Endodermal cell (in vitro differentiated cells): ENCODE data around the gene TADA1. TPM values are rescaled to one million over a fixed set of nuclear protein-coding genes. Genes with fewer than 3 reads are reported as not detected.

Source experiments
- DNase-seq: peaks from one replicate; pipeline ENCODE4 v3.0.0-alpha.2; 2017
- H3K27ac ChIP-seq: 2 replicates; pipeline ENCODE4 v1.5.1; 2013; ENCODE audit warnings: mild to moderate bottlenecking, low read depth, low read length, moderate library complexity
- H3K27me3 ChIP-seq: 2 replicates; pipeline ENCODE4 v1.6.1; 2013; ENCODE audit warnings: mild to moderate bottlenecking, low read length, moderate library complexity; ENCODE audit not compliant: insufficient read depth, control insufficient read depth, poor library complexity, severe bottlenecking
- H3K36me3 ChIP-seq: 2 replicates; pipeline ENCODE4 v1.7.0; 2013; ENCODE audit warnings: mild to moderate bottlenecking, low read length, moderate library complexity; ENCODE audit not compliant: control insufficient read depth, insufficient read depth
- H3K4me1 ChIP-seq: one replicate; pipeline ENCODE4 v1.7.0; 2013; ENCODE audit warnings: low read length; ENCODE audit not compliant: control insufficient read depth, insufficient read depth
- H3K4me3 ChIP-seq: 2 replicates; pipeline ENCODE4 v1.5.1; 2013; ENCODE audit warnings: mild to moderate bottlenecking, low read length, moderate library complexity
- H3K9ac ChIP-seq: 2 replicates; pipeline ENCODE4 v1.6.1; 2013; ENCODE audit warnings: mild to moderate bottlenecking, low read length, moderate library complexity; ENCODE audit not compliant: poor library complexity, severe bottlenecking; ENCODE audit errors: extremely low read depth
- H3K9me3 ChIP-seq: 2 replicates; pipeline ENCODE4 v1.6.1; 2013; ENCODE audit warnings: mild to moderate bottlenecking, low read length, moderate library complexity; ENCODE audit not compliant: control insufficient read depth
- H3K27ac Mint-ChIP-seq: 2 replicates; pipeline ENCODE4 v1.8.0; 2020; ENCODE audit warnings: mixed read lengths
- H3K27me3 Mint-ChIP-seq: 2 replicates; pipeline ENCODE4 v1.8.0; 2021; ENCODE audit warnings: mild to moderate bottlenecking, mixed read lengths; ENCODE audit not compliant: insufficient read depth
- H3K36me3 Mint-ChIP-seq: 2 replicates; pipeline ENCODE4 v1.8.0; 2020; ENCODE audit warnings: low read depth, mixed read lengths
- H3K4me1 Mint-ChIP-seq: 2 replicates; pipeline ENCODE4 v1.8.0; 2020; ENCODE audit warnings: mixed read lengths
- H3K4me3 Mint-ChIP-seq: 2 replicates; pipeline ENCODE4 v1.8.0; 2020; ENCODE audit warnings: mild to moderate bottlenecking, moderate library complexity, mixed read lengths
- H3K9me3 Mint-ChIP-seq: 2 replicates; pipeline ENCODE4 v1.8.0; 2020; ENCODE audit warnings: mild to moderate bottlenecking, mixed read lengths
- CTCF ChIP-seq: fragments of 200-600 bp; sonication (generic); conservative IDR thresholded peaks from 2 replicates; pipeline ENCODE4 v1.5.0; 2021; ENCODE audit warnings: antibody characterized with exemption, mild to moderate bottlenecking
- WGBS, 2 experiments: methylation state at CpG; one replicate each; pipeline versions ENCODE4 v1.1.5 to v1.1.7; 2013; ENCODE audit warnings: missing lambda C conversion rate in 2 of 2, mixed read lengths in 1 of 2; ENCODE audit not compliant: insufficient coverage in 1 of 2, insufficient read length in 1 of 2; 5-methylcytosine and 5-hydroxymethylcytosine counted together
- total RNA-seq, 2 donors: library from RNA; stranded (reverse); fragmentation: NEBNext Ultra II Directional in 1 of 2; extraction: Animal tissue kit (Norgen Biotek cat#: 25700) in 1 of 2; gene quantifications; 2 replicates in 1 of 2; 3 replicates in 1 of 2; pipeline ENCODE4 v1.2.1, GENCODE V29; 2021

The TADA1 gene
- total RNA-seq, 2 donors from 2014 or later = 18.4 to 19.9 TPM

- Mint-ChIP-seq H3K4me1 (no peaks in the 10 kb centered on the region), H3K27ac (no peak overlapping the region), H3K36me3 (no peaks in the 10 kb centered on the region), H3K27me3 (peaks cover 2% of the 10 kb centered on the region), H3K4me3 (no peak overlapping the region), H3K9me3 (peaks cover 3% of the 10 kb centered on the region)
- Histone ChIP-seq H3K4me3 (no peak overlapping the region), H3K27ac (no peak overlapping the region), H3K9ac (no peak overlapping the region), H3K27me3 (no peaks in the 10 kb centered on the region), H3K9me3 (no peaks in the 10 kb centered on the region), H3K36me3 (no peaks in the 10 kb centered on the region), H3K4me1 (no peaks in the 10 kb centered on the region)
- TF ChIP-seq CTCF = no peak
- 88 to 100% methylated on average over 1 to 2 of the region's 2 CpGs for WGBS, 2 experiments
- DNase-seq = no peak
Observed at GRCh38 chr1:166814611-166815010, 61.5 kb downstream of the TADA1 start.

- no peak overlapping the region for H3K27ac ChIP-seq
- 70 to 74% methylated on average over 1 to 2 of the region's 2 CpGs for WGBS, 2 experiments
Observed at GRCh38 chr1:166813508-166814223, 62.4 kb downstream of the TADA1 start.

GRCh38 chr1:166811691-166812090, 64.4 kb downstream of the TADA1 start:
- DNase-seq = no peak
- Mint-ChIP-seq H3K27ac (no peak overlapping the region), H3K27me3 (peaks cover 2% of the 10 kb centered on the region), H3K4me3 (no peak overlapping the region), H3K9me3 (peaks cover 3% of the 10 kb centered on the region), H3K36me3 (no peaks in the 10 kb centered on the region), H3K4me1 (no peaks in the 10 kb centered on the region)
- Histone ChIP-seq H3K36me3 (no peaks in the 10 kb centered on the region), H3K4me3 (no peak overlapping the region), H3K27me3 (no peaks in the 10 kb centered on the region), H3K9ac (no peak overlapping the region), H3K9me3 (no peaks in the 10 kb centered on the region), H3K4me1 (no peaks in the 10 kb centered on the region), H3K27ac (no peak overlapping the region)
- TF ChIP-seq CTCF = no peak
- 88% methylated on average over 2 of the region's 2 CpGs; no CpG with 5 or more reads in 1 of the 2 experiments for WGBS, 2 experiments

More at GRCh38 chr1:166813508-166814223, 62.4 kb downstream of the TADA1 start:
- H3K4me1 Mint-ChIP-seq = no peaks in the 10 kb centered on the region
- no peaks in the 10 kb centered on the region for H3K27me3 ChIP-seq
- H3K4me3 Mint-ChIP-seq = no peak overlapping the region
- no peak overlapping the region for H3K4me3 ChIP-seq
- H3K9ac ChIP-seq = no peak overlapping the region
- H3K9me3 ChIP-seq = no peaks in the 10 kb centered on the region
- peaks cover 2% of the 10 kb centered on the region for H3K27me3 Mint-ChIP-seq
- H3K36me3 ChIP-seq = no peaks in the 10 kb centered on the region
- no peak for TF ChIP-seq CTCF
- no peak for DNase-seq
- H3K27ac Mint-ChIP-seq = no peak overlapping the region
- no peaks in the 10 kb centered on the region for H3K36me3 Mint-ChIP-seq
- H3K9me3 Mint-ChIP-seq = peaks cover 3% of the 10 kb centered on the region
- no peaks in the 10 kb centered on the region for H3K4me1 ChIP-seq
